HEK293 (cell line): ENCODE measurements around the gene AKIP1.

Experiments used
- HIC1 ChIP-seq: fragments of 450-650 bp; formaldehyde crosslinking; IDR thresholded peaks from 2 replicates; pipeline ENCODE4 v1.5.1; 2016; ENCODE audit warnings: missing biosample characterization, missing genetic modification characterization
- KLF16 ChIP-seq: fragments of 450-650 bp; formaldehyde crosslinking; IDR thresholded peaks from 2 replicates; pipeline ENCODE4 v1.5.1; 2017; ENCODE audit warnings: missing biosample characterization, missing genetic modification characterization
- KLF7 ChIP-seq: fragments of 450-650 bp; formaldehyde crosslinking; IDR thresholded peaks from 2 replicates; pipeline ENCODE4 v1.5.1; 2016; ENCODE audit warnings: missing biosample characterization, missing genetic modification characterization, borderline replicate concordance
- OSR2 ChIP-seq: fragments of 450-650 bp; formaldehyde crosslinking; IDR thresholded peaks from 2 replicates; pipeline ENCODE4 v1.5.1; 2016; ENCODE audit warnings: missing biosample characterization, missing genetic modification characterization
- PBX3 ChIP-seq: sonication (generic); formaldehyde crosslinking; IDR thresholded peaks from 2 replicates; pipeline ENCODE4 v1.8.1; 2022; ENCODE audit warnings: mild to moderate bottlenecking, moderate library complexity, missing genetic modification reagents
- PRDM6 ChIP-seq: fragments of 450-650 bp; formaldehyde crosslinking; IDR thresholded peaks from 2 replicates; pipeline ENCODE4 v1.5.1; 2017; ENCODE audit warnings: missing biosample characterization, missing genetic modification characterization
- RBAK ChIP-seq: fragments of 450-650 bp; formaldehyde crosslinking; IDR thresholded peaks from 2 replicates; pipeline ENCODE4 v1.5.1; 2016; ENCODE audit warnings: missing biosample characterization, missing genetic modification characterization
- TSHZ1 ChIP-seq: fragments of 450-650 bp; formaldehyde crosslinking; IDR thresholded peaks from 2 replicates; pipeline ENCODE4 v1.5.1; 2016; ENCODE audit warnings: missing biosample characterization, missing genetic modification characterization, borderline replicate concordance
- ZBTB20 ChIP-seq: fragments of 450-650 bp; formaldehyde crosslinking; IDR thresholded peaks from 2 replicates; pipeline ENCODE4 v1.5.1; 2016; ENCODE audit warnings: missing biosample characterization, missing genetic modification characterization
- ZFP37 ChIP-seq: fragments of 450-650 bp; formaldehyde crosslinking; IDR thresholded peaks from 2 replicates; pipeline ENCODE4 v1.5.1; 2016; ENCODE audit warnings: missing biosample characterization, missing genetic modification characterization
- ZFP69B ChIP-seq: fragments of 450-650 bp; formaldehyde crosslinking; IDR thresholded peaks from 2 replicates; pipeline ENCODE4 v1.5.1; 2016; ENCODE audit warnings: missing biosample characterization, missing genetic modification characterization
- ZNF10 ChIP-seq: fragments of 450-650 bp; formaldehyde crosslinking; IDR thresholded peaks from 2 replicates; pipeline ENCODE4 v1.5.1; 2017; ENCODE audit warnings: missing biosample characterization, missing genetic modification characterization
- ZNF175 ChIP-seq: fragments of 450-650 bp; formaldehyde crosslinking; IDR thresholded peaks from 2 replicates; pipeline ENCODE4 v1.5.1; 2016; ENCODE audit warnings: missing biosample characterization, missing genetic modification characterization
- ZNF239 ChIP-seq: fragments of 450-650 bp; formaldehyde crosslinking; IDR thresholded peaks from 2 replicates; pipeline ENCODE4 v1.5.1; 2016; ENCODE audit warnings: missing biosample characterization, missing genetic modification characterization
- ZNF324 ChIP-seq: fragments of 450-650 bp; formaldehyde crosslinking; IDR thresholded peaks from 2 replicates; pipeline ENCODE4 v1.5.1; 2016; ENCODE audit warnings: missing biosample characterization, missing genetic modification characterization
- ZNF350 ChIP-seq: fragments of 450-650 bp; formaldehyde crosslinking; IDR thresholded peaks from 2 replicates; pipeline ENCODE4 v1.5.0; 2017; ENCODE audit warnings: missing biosample characterization, mild to moderate bottlenecking, missing genetic modification characterization
- ZNF404 ChIP-seq: fragments of 450-650 bp; formaldehyde crosslinking; IDR thresholded peaks from 2 replicates; pipeline ENCODE4 v1.5.1; 2017; ENCODE audit warnings: missing biosample characterization, missing genetic modification characterization
- ZNF423 ChIP-seq: fragments of 450-650 bp; formaldehyde crosslinking; IDR thresholded peaks from 2 replicates; pipeline ENCODE4 v1.5.1; 2016; ENCODE audit warnings: missing biosample characterization, missing genetic modification characterization
- ZNF549 ChIP-seq: fragments of 450-650 bp; IDR thresholded peaks from 2 replicates; pipeline ENCODE4 v1.5.1; 2018; ENCODE audit warnings: missing biosample characterization, missing genetic modification characterization, mild to moderate bottlenecking, inconsistent platforms, moderate library complexity
- ZNF561 ChIP-seq: fragments of 450-650 bp; IDR thresholded peaks from 2 replicates; pipeline ENCODE4 v1.5.1; 2018; ENCODE audit warnings: missing biosample characterization, missing genetic modification characterization, borderline replicate concordance
- ZNF639 ChIP-seq: fragments of 450-650 bp; formaldehyde crosslinking; IDR thresholded peaks from 2 replicates; pipeline ENCODE4 v1.5.1; 2016; ENCODE audit warnings: missing biosample characterization, missing genetic modification characterization
- ZNF645 ChIP-seq: fragments of 450-650 bp; formaldehyde crosslinking; IDR thresholded peaks from 2 replicates; pipeline ENCODE4; 2016; ENCODE audit warnings: missing biosample characterization, missing genetic modification characterization
- ZNF660 ChIP-seq: fragments of 450-650 bp; IDR thresholded peaks from 2 replicates; pipeline ENCODE4 v1.5.1; 2018; ENCODE audit warnings: missing biosample characterization, mild to moderate bottlenecking, missing genetic modification characterization
- ZNF747 ChIP-seq: fragments of 450-650 bp; formaldehyde crosslinking; IDR thresholded peaks from 2 replicates; pipeline ENCODE4 v1.5.1; 2016; ENCODE audit warnings: missing biosample characterization, missing genetic modification characterization
- ZNF830 ChIP-seq: fragments of 450-650 bp; IDR thresholded peaks from 2 replicates; pipeline ENCODE4 v1.5.0; 2018; ENCODE audit warnings: missing biosample characterization, missing genetic modification characterization, low read depth, mild to moderate bottlenecking, moderate library complexity
- ZSCAN18 ChIP-seq: fragments of 450-650 bp; formaldehyde crosslinking; IDR thresholded peaks from 2 replicates; pipeline ENCODE4 v1.5.1; 2016; ENCODE audit warnings: missing biosample characterization, missing genetic modification characterization
- ZXDB ChIP-seq: fragments of 450-650 bp; formaldehyde crosslinking; IDR thresholded peaks from 2 replicates; pipeline ENCODE4 v1.5.1; 2016; ENCODE audit warnings: missing biosample characterization, missing genetic modification characterization

AKIP1 gene

GRCh38 chr11:8911029-8911823 is at the start of gene AKIP1 (continued):
- TF ChIP-seq ZNF660 (tag by site-specific recombination), result no peak
- TF ChIP-seq ZNF404, result no peak
- no peak for TF ChIP-seq KLF7
- TF ChIP-seq ZNF561 (tag by site-specific recombination), result peak; percentile 86; the same call in 1 of the 2 replicates
- TF ChIP-seq TSHZ1 (tag by site-specific recombination), result no peak
- no peak for TF ChIP-seq ZNF639
- no peak for TF ChIP-seq ZFP69B (tag by site-specific recombination)
- TF ChIP-seq ZNF549, result no peak
- peak; percentile 64; the same call in 1 of the 2 replicates for TF ChIP-seq ZNF10 (tag by site-specific recombination)
- TF ChIP-seq ZXDB (tag by site-specific recombination), result peak; percentile 97
- no peak for TF ChIP-seq ZNF350 (tag by site-specific recombination)
- TF ChIP-seq PRDM6 (tag by site-specific recombination), result no peak
- peak; percentile 57; the same call in 1 of the 2 replicates for TF ChIP-seq KLF16 (tag by site-specific recombination)
- no peak for TF ChIP-seq RBAK (tag by site-specific recombination)
- no peak for TF ChIP-seq ZNF645 (tag by site-specific recombination)
- TF ChIP-seq ZNF747, result no peak
- TF ChIP-seq ZNF239 (tag by site-specific recombination), result no peak
- TF ChIP-seq ZNF324, result peak; percentile 24; the same call in 1 of the 2 replicates
- no peak for TF ChIP-seq ZSCAN18 (tag by site-specific recombination)
- no peak for TF ChIP-seq ZNF175 (tag by site-specific recombination)
- peak; percentile 90 for TF ChIP-seq OSR2 (tag by site-specific recombination)
- no peak; the same call in 1 of the 2 replicates for TF ChIP-seq HIC1
- TF ChIP-seq ZNF830, result no peak
- peak; percentile 64; the same call in 1 of the 2 replicates for TF ChIP-seq ZBTB20
- TF ChIP-seq ZNF423 (tag by site-specific recombination), result 0 out of 2 replicates have a peak, but pooled peaks have one; percentile 21
- TF ChIP-seq ZFP37 (tag by site-specific recombination), result 0 out of 2 replicates have a peak, but pooled peaks have one; percentile 41
- TF ChIP-seq PBX3 (CRISPR knock-in tag), result peak; percentile 62; the same call in 1 of the 2 replicates
